Esophagus squamous epithelium (tissue), 5 donors: ENCODE measurements around the gene CCNE1. TPM values are rescaled to one million over a fixed set of nuclear protein-coding genes. Genes with fewer than 3 reads are reported as not detected.

Experiments
- DNase-seq: peaks from one replicate; lab custom pipeline; 2025; lab: John Stamatoyannopoulos, UW
- H3K27ac ChIP-seq, 4 donors: fragments of 200-600 bp; sonication (generic); one replicate each; pipeline ENCODE4 v1.5.1; 2016 to 2019; ENCODE audit warnings: mild to moderate bottlenecking in 1 of 4
- H3K27me3 ChIP-seq, 4 donors: fragments of 200-600 bp; sonication (generic); 1 replicate in 3 of 4; 2 replicates in 1 of 4; pipeline versions ENCODE4 v1.5.1 to v1.6.0; 2017 to 2021; ENCODE audit warnings: antibody characterized with exemption in 1 of 4
- H3K36me3 ChIP-seq, 3 donors: fragments of 200-600 bp; sonication (generic); one replicate each; pipeline ENCODE4 v1.5.1; 2016 to 2019
- H3K4me1 ChIP-seq, 3 donors: fragments of 200-600 bp; sonication (generic); one replicate each; pipeline ENCODE4 v1.5.1; 2017 to 2019
- H3K4me3 ChIP-seq, 4 donors: fragments of 200-600 bp; sonication (generic); 1 replicate in 3 of 4; 2 replicates in 1 of 4; pipeline ENCODE4 v1.5.1; 2016 to 2019; ENCODE audit warnings: mild to moderate bottlenecking in 2 of 4, moderate library complexity in 1 of 4
- H3K9me3 ChIP-seq, 3 donors: fragments of 200-600 bp; sonication (generic); one replicate each; pipeline ENCODE4 v1.5.1; 2016 to 2019
- CTCF ChIP-seq, 6 experiments: fragments of 450-650 bp in 4 of 6; fragments of 200-600 bp in 2 of 6; sonication (generic) in 2 of 6; IDR thresholded peaks; one replicate each; pipeline ENCODE4 v1.5.1; 2016 to 2019; ENCODE audit warnings: antibody characterized with exemption in 6 of 6, mild to moderate bottlenecking in 4 of 6, moderate library complexity in 4 of 6
- POLR2A ChIP-seq, 4 donors: fragments of 450-650 bp; IDR thresholded peaks; one replicate each; pipeline ENCODE4 v1.6.1; 2017; ENCODE audit warnings: antibody characterized with exemption in 4 of 4, mild to moderate bottlenecking in 4 of 4, moderate library complexity in 3 of 4
- WGBS, 2 donors: methylation state at CpG; one replicate each; pipeline ENCODE4 v1.1.5; 2018; 5-methylcytosine and 5-hydroxymethylcytosine counted together
- intact Hi-C: fragments of 100-400 bp; cut with DNase I; formaldehyde crosslinking; loops from one replicate; pipeline ENCODE4 v1.15.0; 2022
- total RNA-seq, 4 donors: library from RNA; depleted of rRNA; stranded (reverse); fragments of >200 nt; gene quantifications; one replicate each; pipeline ENCODE4 v1.1.0, GENCODE V29; 2016
- donor health status: DM: yes; HTN: yes; CAD: no.

Gene CCNE1
- total RNA-seq, 4 donors from 2014 or later = 3.2 to 9.4 (median 5.4) TPM

GRCh38 chr19:29845574-29846176 is 33.9 kb downstream of the CCNE1 start:
- peak overlapping the region; percentile 90 to 95 (median 94) for H3K27ac ChIP-seq
- H3K4me1 ChIP-seq = peaks cover 13 to 35% (median 16%) of the 10 kb centered on the region in 3 donors
- TF ChIP-seq POLR2A (IDR thresholded peaks at IDR 0.05) (no peak), CTCF (IDR thresholded peaks at IDR 0.05) (no peak)
- intact Hi-C loops = no loop called here
- H3K27me3 ChIP-seq = peaks cover 0 to 7% (median 0%) of the 10 kb centered on the region in 4 donors
- DNase-seq = no peak
- H3K36me3 ChIP-seq = no peaks in the 10 kb centered on the region
- peak overlapping the region; percentile 68 to 93 (median 73) for H3K4me3 ChIP-seq
- WGBS, 2 donors = 1 to 10% methylated on average over 22 of the region's 22 CpGs
- no peaks in the 10 kb centered on the region for H3K9me3 ChIP-seq

- intact Hi-C loops = no loop called here
Measured at GRCh38 chr19:29849208-29849607, 37.4 kb downstream of the CCNE1 start.

GRCh38 chr19:29850482-29850881 is 38.7 kb downstream of the CCNE1 start:
- DNase-seq = no peak
- Histone ChIP-seq H3K36me3 (no peaks in the 10 kb centered on the region), H3K4me1 (peaks cover 0 to 4% (median 3%) of the 10 kb centered on the region in 3 donors), H3K27ac (no peak overlapping the region), H3K4me3 (no peak overlapping the region), H3K9me3 (no peaks in the 10 kb centered on the region), H3K27me3 (peaks cover 0 to 5% (median 0%) of the 10 kb centered on the region in 4 donors)
- TF ChIP-seq POLR2A (IDR thresholded peaks at IDR 0.05) = no peak
- no peak for TF ChIP-seq CTCF (IDR thresholded peaks at IDR 0.05)
- WGBS, 2 donors = 100% methylated on average over 2 of the region's 2 CpGs
- intact Hi-C loops = no loop called here

More at GRCh38 chr19:29849208-29849607, 37.4 kb downstream of the CCNE1 start:
- no peak overlapping the region for H3K27ac ChIP-seq
- H3K4me3 ChIP-seq = no peak overlapping the region
- H3K4me1 ChIP-seq = peaks cover under 1 to 8% (median 3%) of the 10 kb centered on the region in 3 donors
- TF ChIP-seq CTCF (IDR thresholded peaks at IDR 0.05) (no peak), POLR2A (IDR thresholded peaks at IDR 0.05) (no peak)
- no peaks in the 10 kb centered on the region for H3K9me3 ChIP-seq
- 61 to 71% methylated on average over 2 of the region's 2 CpGs for WGBS, 2 donors
- H3K36me3 ChIP-seq = no peaks in the 10 kb centered on the region
- no peak for DNase-seq
- H3K27me3 ChIP-seq = peaks cover 0 to 5% (median 0%) of the 10 kb centered on the region in 4 donors

- DNase-seq = no peak
- H3K4me1 ChIP-seq = no peaks in the 10 kb centered on the region
- H3K27ac ChIP-seq = no peak overlapping the region
- TF ChIP-seq CTCF (IDR thresholded peaks at IDR 0.05) (no peak), POLR2A (IDR thresholded peaks at IDR 0.05) (no peak)
- H3K9me3 ChIP-seq = no peaks in the 10 kb centered on the region
- H3K27me3 ChIP-seq = peaks cover 0 to 5% (median 0%) of the 10 kb centered on the region in 4 donors
- no peaks in the 10 kb centered on the region for H3K36me3 ChIP-seq
- 52 to 67% methylated on average over 3 of the region's 3 CpGs for WGBS, 2 donors
- H3K4me3 ChIP-seq = no peak overlapping the region
- intact Hi-C loops = no loop called here
Measured at GRCh38 chr19:29851769-29852521, 40.2 kb downstream of the CCNE1 start.

- Histone ChIP-seq H3K4me3 (no peak overlapping the region), H3K4me1 (no peaks in the 10 kb centered on the region), H3K9me3 (no peaks in the 10 kb centered on the region), H3K27me3 (peaks cover 0 to 12% (median 0%) of the 10 kb centered on the region in 4 donors), H3K36me3 (no peaks in the 10 kb centered on the region), H3K27ac (no peak overlapping the region)
- intact Hi-C loops = no loop called here
- DNase-seq = no peak
- TF ChIP-seq CTCF (IDR thresholded peaks at IDR 0.05) (no peak), POLR2A (IDR thresholded peaks at IDR 0.05) (no peak)
- 82 to 90% methylated on average over 4 to 6 of the region's 6 CpGs for WGBS, 2 donors
Measured at GRCh38 chr19:29854033-29854432, 42.2 kb downstream of the CCNE1 start.
